NCI-H1436 (cell line): Measurements from ENCODE around the gene GSTT4.
"Not testable (repeated sequence)": the region's sequence is repeated elsewhere in the genome, so short reads cannot be mapped to it uniquely, and the experiment has no call there.

Experiments used
- DNase-seq: peaks from one replicate; lab custom pipeline; 2025; lab: John Stamatoyannopoulos, UW

The GSTT4 gene

GRCh38 chr22:24005201-24005600 is at the start of gene GSTT4:
Gene GSTT4, minus strand, starts transcription at chr22:24005453. Its CDS starts 97 bp downstream, at chr22:24005356.
- DNase-seq, result no peak

DNA sequence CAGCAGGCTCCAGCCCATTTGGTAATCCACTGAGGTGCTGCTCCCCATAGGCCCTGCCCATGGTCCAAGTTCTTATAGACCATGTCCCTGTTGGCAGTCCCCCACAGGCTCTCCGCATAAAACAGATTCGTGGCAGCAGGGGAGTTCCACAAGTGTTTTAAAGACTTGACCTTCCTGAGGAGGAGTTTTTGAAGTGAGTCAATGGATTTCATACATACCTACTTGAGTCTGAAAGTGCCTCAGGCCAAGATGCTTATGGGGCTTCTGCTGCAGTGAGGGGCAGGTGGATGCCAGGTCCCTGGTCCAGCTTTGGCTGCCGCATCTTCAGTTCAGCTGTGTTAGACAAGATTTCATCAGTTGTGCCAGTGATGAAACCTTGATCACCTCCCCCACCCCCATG is 49.1 kb upstream of the GSTT4 start:
- no peak for DNase-seq

- DNase-seq, result no peak
These were observed 48.4 kb upstream of the GSTT4 start for GRCh38 chr22:24053481-24054226.

DNA sequence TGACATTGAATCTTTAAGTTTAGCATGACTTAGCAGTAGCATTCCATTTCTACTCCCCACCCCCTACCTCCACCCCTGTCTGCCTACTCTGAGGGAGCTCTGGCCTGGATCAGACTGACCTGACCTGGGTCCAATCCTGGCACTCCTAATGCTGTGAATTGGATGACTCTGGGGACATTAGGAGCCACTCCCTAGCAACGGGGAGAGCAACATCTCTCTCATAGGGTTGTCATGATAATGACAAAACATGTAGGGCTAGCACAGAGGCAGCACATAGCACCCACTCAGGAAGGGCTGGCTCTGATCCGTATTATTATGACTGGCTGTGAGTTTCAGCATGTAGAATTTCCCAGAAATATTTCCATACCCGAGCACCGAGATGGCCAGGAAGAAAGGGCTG is 46.3 kb upstream of the GSTT4 start:
- no peak for DNase-seq

GRCh38 chr22:24051028-24051427 is 45.8 kb upstream of the GSTT4 start:
- DNase-seq, result no peak

GRCh38 chr22:24049978-24050377 is 44.7 kb upstream of the GSTT4 start:
- no peak for DNase-seq

GRCh38 chr22:24049211-24049610 is 44.0 kb upstream of the GSTT4 start:
- DNase-seq, result no peak

GRCh38 chr22:24046024-24046423 is 40.8 kb upstream of the GSTT4 start:
- no peak for DNase-seq

DNA sequence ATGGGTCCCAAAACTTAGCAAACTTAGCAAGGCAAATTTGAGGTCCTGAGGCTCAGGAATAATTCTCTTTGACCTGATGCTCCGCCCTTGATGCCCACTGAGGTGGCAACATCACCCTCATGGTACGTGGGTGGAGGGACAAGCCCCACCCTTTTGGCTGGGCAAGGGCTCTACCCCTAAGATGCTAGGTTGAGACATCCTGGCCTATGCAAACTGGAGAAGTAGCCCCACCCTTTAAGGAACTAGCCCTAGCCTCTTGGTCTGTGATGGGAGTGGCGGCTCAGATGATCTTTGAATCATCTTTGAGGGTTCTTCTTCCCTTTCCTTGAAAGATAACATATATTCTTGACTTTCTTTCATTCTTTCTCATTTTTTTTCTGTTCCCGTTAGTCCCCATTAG is 38.7 kb upstream of the GSTT4 start:
- DNase-seq, result no peak

- not testable (repeated sequence) for DNase-seq
These were observed 38.2 kb upstream of the GSTT4 start for GRCh38 chr22:24043465-24043864.

- DNase-seq, result no peak
These were observed 35.7 kb upstream of the GSTT4 start for GRCh38 chr22:24040946-24041345.

DNA sequence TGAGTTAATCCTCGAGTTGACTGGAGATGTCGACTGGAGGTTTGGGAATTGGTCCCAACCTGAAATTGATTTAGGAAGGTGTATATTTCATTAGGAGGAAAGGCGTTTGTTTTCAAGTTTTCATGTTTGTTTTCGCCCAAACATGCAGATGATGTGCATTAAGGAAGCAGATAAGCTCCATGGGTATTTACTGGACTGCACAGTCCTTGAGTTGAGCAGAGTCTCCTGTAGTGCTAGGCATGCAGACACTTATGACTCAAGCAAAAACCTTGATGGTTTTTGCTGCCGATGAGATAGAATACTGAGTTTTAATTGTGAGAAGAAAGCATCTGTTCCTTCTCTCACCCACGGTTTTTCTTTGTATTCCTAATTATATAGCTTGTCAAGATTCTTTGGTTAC is 33.8 kb upstream of the GSTT4 start:
- DNase-seq, result no peak

DNA sequence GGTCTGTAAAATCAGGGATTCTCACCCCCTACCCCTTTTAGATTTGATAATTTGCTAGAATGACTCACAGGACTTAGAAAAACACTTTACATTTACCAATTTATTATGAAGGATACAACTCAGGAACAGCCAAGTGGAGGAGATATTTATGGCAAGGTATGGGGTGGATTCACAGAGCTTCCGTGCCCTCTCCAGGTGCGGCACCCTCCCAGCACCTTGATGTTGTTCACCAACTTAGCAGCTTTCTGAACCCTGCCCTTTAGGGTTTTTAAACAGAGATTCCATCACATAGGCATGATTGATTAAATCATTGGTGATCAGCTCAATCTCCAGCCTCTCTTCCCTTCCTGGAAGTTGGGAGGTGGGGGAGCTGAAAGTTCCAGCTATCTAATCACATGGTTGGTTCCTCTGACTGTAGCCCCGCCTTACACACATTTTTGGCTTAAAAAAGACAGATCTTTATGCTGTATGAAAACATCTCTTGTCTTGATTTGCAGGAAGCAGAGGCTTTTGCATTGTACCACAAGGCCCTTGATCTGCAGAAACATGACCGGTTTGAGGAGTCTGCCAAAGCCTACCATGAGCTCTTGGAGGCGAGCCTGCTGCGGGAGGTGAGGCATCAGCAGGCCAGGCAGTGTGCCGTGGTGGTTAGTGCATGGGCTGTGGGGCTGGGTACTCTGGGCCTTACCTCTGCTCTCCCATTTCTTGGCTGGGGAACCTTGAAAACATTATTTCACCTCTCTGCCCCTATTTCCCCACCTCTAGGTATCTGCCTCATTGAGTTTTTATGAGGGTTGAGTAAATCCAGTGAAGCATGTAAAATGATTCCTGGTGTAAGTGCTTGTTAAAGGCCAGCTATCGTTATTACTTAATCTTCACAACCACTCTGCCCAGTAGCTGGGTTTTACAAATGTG is 32.9 kb upstream of the GSTT4 start:
- DNase-seq, result no peak

DNA sequence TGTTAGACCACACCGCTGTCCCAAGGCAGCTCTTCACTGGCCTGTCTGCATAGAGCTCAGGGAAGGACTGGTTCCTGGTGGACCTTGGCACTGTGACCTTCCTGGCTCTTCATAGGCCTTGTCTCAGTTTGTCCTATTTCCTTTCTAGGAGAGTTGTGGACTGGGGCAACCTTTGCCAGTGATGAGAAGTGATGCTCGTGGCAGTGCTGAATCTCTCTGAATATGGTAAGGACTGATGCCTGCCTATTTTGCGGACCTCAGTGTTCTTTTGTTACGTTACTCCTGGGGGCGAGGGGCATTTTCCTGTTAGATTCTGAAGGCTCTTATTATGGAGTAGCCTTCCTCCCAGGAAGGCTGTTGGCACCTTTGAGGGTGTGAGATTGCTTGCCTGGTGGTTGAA is 30.0 kb upstream of the GSTT4 start:
- DNase-seq, result no peak

DNA sequence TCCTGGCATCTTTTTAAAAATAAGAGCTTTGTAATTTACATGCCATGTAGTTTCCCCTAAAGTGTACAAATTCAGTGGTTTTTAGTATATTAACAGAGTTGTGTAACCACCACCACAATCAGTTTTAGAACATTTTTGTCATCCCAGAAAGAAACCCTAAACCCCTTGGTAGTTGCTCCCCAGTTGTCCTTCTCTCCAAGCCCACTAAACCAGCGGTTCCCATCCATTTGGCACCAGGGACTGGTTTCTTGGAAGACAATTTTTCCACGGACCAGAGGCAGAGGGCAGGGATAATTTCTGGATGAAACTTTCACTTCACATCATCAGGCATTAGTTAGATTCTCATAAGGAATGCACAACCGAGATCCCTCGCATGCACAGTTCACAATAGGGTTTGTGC is 28.5 kb upstream of the GSTT4 start:
- DNase-seq, result no peak

GRCh38 chr22:24030186-24030702 is 25.0 kb upstream of the GSTT4 start:
- DNase-seq, result no peak

- no peak for DNase-seq
These were observed 24.1 kb upstream of the GSTT4 start for GRCh38 chr22:24029304-24029703.

DNA sequence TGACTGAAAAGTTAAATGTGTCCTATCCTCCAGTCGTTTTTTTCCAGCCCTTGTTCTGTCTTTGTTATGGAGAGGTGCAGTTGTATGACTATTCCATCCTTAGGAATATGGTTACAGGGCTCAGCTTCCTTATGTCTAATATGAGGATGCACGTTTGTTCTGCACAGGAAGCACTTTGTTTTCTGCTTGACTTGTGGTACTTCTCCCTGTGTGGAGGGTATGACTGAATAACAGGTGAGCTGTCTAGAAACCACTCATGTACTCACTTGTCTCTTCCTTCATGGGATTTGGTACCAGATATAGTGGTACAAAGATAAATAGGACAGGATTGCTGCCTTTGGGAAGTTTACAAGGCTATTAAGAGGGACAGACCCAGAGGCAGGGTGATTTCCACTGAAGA is 23.3 kb upstream of the GSTT4 start:
- no peak for DNase-seq

DNA sequence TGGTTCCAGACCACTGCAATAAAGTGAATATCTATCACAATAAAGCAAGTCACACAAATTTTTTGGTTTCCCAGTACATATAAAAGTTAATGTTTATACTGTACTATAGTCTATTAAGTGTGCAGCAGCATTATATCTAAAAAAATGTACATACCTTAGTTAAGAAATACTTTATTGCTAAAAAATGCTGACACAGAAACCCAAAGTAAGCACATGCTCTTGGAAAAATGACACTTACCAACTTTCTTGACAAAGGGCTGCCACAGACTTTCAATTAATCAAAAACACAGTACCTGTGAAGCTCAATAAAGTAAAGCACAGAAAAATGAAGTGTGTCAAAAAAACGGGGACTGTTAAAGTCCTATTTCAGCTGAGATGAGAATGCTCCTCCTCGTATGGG is 22.7 kb upstream of the GSTT4 start:
- no peak for DNase-seq

DNA sequence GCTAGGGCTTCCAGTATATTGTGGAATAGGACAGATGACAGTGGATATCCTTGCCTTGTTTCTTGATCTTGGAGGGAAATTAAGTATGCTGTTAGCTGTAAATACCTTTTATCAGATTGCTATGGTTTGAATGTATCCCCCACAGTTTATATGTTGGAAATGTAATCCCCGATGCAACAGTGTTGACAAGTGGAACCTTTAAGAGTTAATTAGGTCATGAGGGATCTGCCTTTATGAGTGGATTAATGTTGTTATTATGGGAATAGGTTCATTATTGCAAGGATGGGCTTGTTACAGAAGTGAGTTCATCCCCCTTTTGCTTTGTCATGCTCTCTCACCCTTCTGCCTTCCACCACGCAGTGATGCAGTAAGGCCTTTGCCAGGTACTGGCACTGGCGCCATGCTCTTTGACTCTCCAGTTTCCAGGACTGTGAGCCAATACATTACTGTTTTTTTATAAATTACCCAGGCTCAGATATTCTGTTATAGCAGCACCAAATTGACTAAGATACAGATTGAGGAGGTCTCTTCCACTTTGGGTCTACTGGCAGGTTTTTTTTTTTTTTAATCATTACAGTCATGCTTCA is 22.2 kb upstream of the GSTT4 start:
- no peak for DNase-seq

DNA sequence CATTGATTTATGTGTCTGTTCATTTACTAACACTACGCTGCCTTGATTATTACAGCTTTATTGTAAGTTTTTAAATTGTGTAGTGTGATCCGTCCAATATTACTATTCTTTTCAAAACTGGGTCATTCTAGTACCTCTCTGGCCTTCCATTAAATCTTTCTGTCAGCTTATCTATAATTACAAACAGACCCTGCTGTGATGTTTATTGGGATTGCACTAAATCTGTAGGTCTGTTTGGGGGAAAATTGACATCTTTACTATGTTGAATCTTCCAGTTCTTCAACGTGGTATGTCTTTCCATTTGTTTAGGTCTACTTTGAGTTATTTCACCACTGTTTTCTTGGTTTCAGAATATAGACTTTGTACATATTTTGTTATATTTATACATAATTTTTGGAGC is 21.5 kb upstream of the GSTT4 start:
- DNase-seq, result no peak

DNA sequence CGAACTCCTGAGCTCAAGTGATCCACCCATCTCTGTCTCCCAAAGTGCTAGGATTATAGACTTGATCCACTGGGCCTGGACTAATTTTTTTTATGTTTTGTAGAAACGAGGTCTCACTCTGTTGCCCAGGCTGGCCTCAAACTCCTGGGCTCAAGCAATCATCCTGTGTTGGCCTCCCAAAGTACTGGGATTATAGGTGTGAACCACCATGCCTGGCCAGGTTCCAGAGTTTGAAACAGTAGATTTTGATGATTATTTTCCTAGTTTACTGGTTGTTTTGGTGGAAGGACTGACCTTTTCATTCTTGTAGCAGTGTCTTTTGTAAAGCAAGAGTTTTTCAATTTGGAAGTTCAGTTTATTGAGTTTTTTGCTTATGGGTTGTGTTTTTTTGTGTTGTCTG is 20.8 kb upstream of the GSTT4 start:
- DNase-seq, result no peak

GRCh38 chr22:24025475-24025874 is 20.2 kb upstream of the GSTT4 start:
- DNase-seq, result no peak
